HepG2 (cell line): ENCODE results near the gene ZNF559. TPM values are rescaled to one million over a fixed set of nuclear protein-coding genes. Genes with fewer than 3 reads are reported as not detected.

Experiments
- polyA plus RNA-seq, 8 experiments: library from polyadenylated mRNA; depleted of rRNA in 3 of 8; stranded (reverse) in 7 of 8; unstranded in 1 of 8; fragments of >200 nt; fragmentation: Illumina TruSeq in 4 of 8; extraction: Trizol in 4 of 8; gene quantifications; 2 replicates each; pipeline versions ENCODE4 v1.2.1 to v1.2.3, GENCODE V29; 2011 to 2016; ENCODE audit warnings: low read depth in 4 of 8, missing spikeins in 1 of 8, mixed read lengths in 1 of 8; ENCODE audit not compliant: insufficient read depth in 1 of 8
- total RNA-seq, 5 experiments: library from RNA; depleted of rRNA; stranded (reverse); fragments of >200 nt; fragmentation: Illumina TruSeq; extraction: Trizol; gene quantifications; 2 replicates each; pipeline ENCODE4 v1.2.3, GENCODE V29; 2016; ENCODE audit warnings: low read depth in 1 of 5

The ZNF559 gene
- total and polyA plus RNA-seq, 2 of the 13 experiments (the other 11 are each of a cell fraction or from before 2014, with no cell fraction given), result 6.3 to 9.8 TPM

Other genes starting within 250 kb of the ZNF559 start
- not detected in 2 replicates for gene OR1M1, start 237.1 kb upstream of the ZNF559 start, total RNA-seq (2016; rRNA removed; fragmentation: Illumina TruSeq; extraction: Trizol)
- gene OR1M1, start 237.1 kb upstream of the ZNF559 start, polyA plus RNA-seq (2011; rRNA removed), result 0.07 TPM in 1 of 2 replicates, not detected in the other
- not detected in 2 replicates for gene OR7G2, start 216.7 kb upstream of the ZNF559 start, total RNA-seq (2016; rRNA removed; fragmentation: Illumina TruSeq; extraction: Trizol)
- not detected in 2 replicates for gene OR7G2, start 216.7 kb upstream of the ZNF559 start, polyA plus RNA-seq (2011; rRNA removed)
- gene OR7G1, start 208.4 kb upstream of the ZNF559 start, total RNA-seq (2016; rRNA removed; fragmentation: Illumina TruSeq; extraction: Trizol), result not detected in 2 replicates
- not detected in 2 replicates for gene OR7G1, start 208.4 kb upstream of the ZNF559 start, polyA plus RNA-seq (2011; rRNA removed)
- not detected in 2 replicates for gene OR7G3, start 197.2 kb upstream of the ZNF559 start, total RNA-seq (2016; rRNA removed; fragmentation: Illumina TruSeq; extraction: Trizol)
- not detected in 2 replicates for gene OR7G3, start 197.2 kb upstream of the ZNF559 start, polyA plus RNA-seq (2011; rRNA removed)
- 27.9 and 31.0 TPM in 2 replicates for gene ZNF317, start 183.8 kb upstream of the ZNF559 start, total RNA-seq (2016; rRNA removed; fragmentation: Illumina TruSeq; extraction: Trizol)
- 14.0 and 15.2 TPM in 2 replicates for gene ZNF317, start 183.8 kb upstream of the ZNF559 start, polyA plus RNA-seq (2011; rRNA removed)
- gene OR7D2, start 145.2 kb upstream of the ZNF559 start, total RNA-seq (2016; rRNA removed; fragmentation: Illumina TruSeq; extraction: Trizol), result not detected in 2 replicates
- 0.01 and 0.07 TPM in 2 replicates for gene OR7D2, start 145.2 kb upstream of the ZNF559 start, polyA plus RNA-seq (2011; rRNA removed)
- not detected in 2 replicates for gene OR7D4, start 104.6 kb upstream of the ZNF559 start, total RNA-seq (2016; rRNA removed; fragmentation: Illumina TruSeq; extraction: Trizol)
- gene OR7D4, start 104.6 kb upstream of the ZNF559 start, polyA plus RNA-seq (2011; rRNA removed), result not detected in 2 replicates
- gene OR7E24, start 73.2 kb upstream of the ZNF559 start, total RNA-seq (2016; rRNA removed; fragmentation: Illumina TruSeq; extraction: Trizol), result not detected in 2 replicates
- gene OR7E24, start 73.2 kb upstream of the ZNF559 start, polyA plus RNA-seq (2011; rRNA removed), result not detected in 2 replicates
- gene ZNF699, start 14.3 kb upstream of the ZNF559 start, total RNA-seq (2016; rRNA removed; fragmentation: Illumina TruSeq; extraction: Trizol), result 2.2 and 2.7 TPM in 2 replicates
- gene ZNF699, start 14.3 kb upstream of the ZNF559 start, polyA plus RNA-seq (2011; rRNA removed), result 0.33 and 0.77 TPM in 2 replicates
- 0.71 and 0.84 TPM in 2 replicates for gene ZNF177, start 38.8 kb downstream of the ZNF559 start, total RNA-seq (2016; rRNA removed; fragmentation: Illumina TruSeq; extraction: Trizol)
- gene ZNF177, start 38.8 kb downstream of the ZNF559 start, polyA plus RNA-seq (2011; rRNA removed), result 0.62 and 0.90 TPM in 2 replicates
- gene ZNF266, start 111.4 kb downstream of the ZNF559 start, total RNA-seq (2016; rRNA removed; fragmentation: Illumina TruSeq; extraction: Trizol), result 12.8 and 19.8 TPM in 2 replicates
- gene ZNF266, start 111.4 kb downstream of the ZNF559 start, polyA plus RNA-seq (2011; rRNA removed), result 20.8 TPM in 2 replicates
- not detected in 2 replicates for gene ZNF560, start 174.4 kb downstream of the ZNF559 start, total RNA-seq (2016; rRNA removed; fragmentation: Illumina TruSeq; extraction: Trizol)
- 0.04 TPM in 1 of 2 replicates, not detected in the other for gene ZNF560, start 174.4 kb downstream of the ZNF559 start, polyA plus RNA-seq (2011; rRNA removed)
- 14.9 and 20.6 TPM in 2 replicates for gene ZNF426, start 214.5 kb downstream of the ZNF559 start, total RNA-seq (2016; rRNA removed; fragmentation: Illumina TruSeq; extraction: Trizol)
- gene ZNF426, start 214.5 kb downstream of the ZNF559 start, polyA plus RNA-seq (2011; rRNA removed), result 3.8 and 4.0 TPM in 2 replicates